Right renal pelvis (tissue), 4 donors: Measurements from ENCODE around the gene TXNDC2. TPM values are rescaled to one million over a fixed set of nuclear protein-coding genes. Genes with fewer than 3 reads are reported as not detected.

Source experiments
- DNase-seq, 4 donors: peaks; one replicate each; pipeline ENCODE4 v3.0.0-alpha.2; 2013; ENCODE audit warnings: low read depth in 4 of 4, low spot score in 3 of 4, missing footprints in 1 of 4
- polyA plus RNA-seq, 4 donors: library from polyadenylated mRNA; unstranded; fragments of 120-200 nt; gene quantifications; one replicate each; pipeline ENCODE4 v1.2.1, GENCODE V29; 2013; ENCODE audit not compliant: insufficient read length in 4 of 4

Gene TXNDC2
- polyA plus RNA-seq, 4 donors = 0.05 to 0.14 (median 0.10) TPM; not detected in 1

- no peak for DNase-seq
Observed at GRCh38 chr18:9927392-9928063, 41.8 kb downstream of the TXNDC2 start.

- no peak for DNase-seq
Observed at GRCh38 chr18:9928646-9929259, 43.0 kb downstream of the TXNDC2 start.

GRCh38 chr18:9930299-9930884 lies 44.6 kb downstream of the TXNDC2 start:
- no peak for DNase-seq

- no peak for DNase-seq
Observed at GRCh38 chr18:9931146-9931545, 45.4 kb downstream of the TXNDC2 start.

- DNase-seq = no peak
Observed at GRCh38 chr18:9931678-9932077, 45.9 kb downstream of the TXNDC2 start.

- no peak for DNase-seq
Observed at GRCh38 chr18:9933865-9934264, 48.1 kb downstream of the TXNDC2 start.

- no peak for DNase-seq
Observed at GRCh38 chr18:9934274-9934673, 48.5 kb downstream of the TXNDC2 start.

Other genes with a start within 250 kb of the TXNDC2 start
- 10 to 100 TPM; 27.3 to 36.0 (median 34.0) TPM for gene RAB31, start 177.7 kb upstream of the TXNDC2 start, polyA plus RNA-seq
- 100 to 1,000 TPM; 232 to 288 (median 275) TPM for gene VAPA, start 28.0 kb downstream of the TXNDC2 start, polyA plus RNA-seq